Cardiac muscle cell (in vitro differentiated cells and primary cell): ENCODE data around the gene ABL2. TPM values are rescaled to one million over a fixed set of nuclear protein-coding genes. Genes with fewer than 3 reads are reported as not detected.

Source experiments
- DNase-seq, 2 donors: peaks; one replicate each; pipeline versions ENCODE4 v3.0.0 to v3.0.0-alpha.2; 2010 to 2017; ENCODE audit warnings: low read depth in 1 of 2, low spot score in 1 of 2
- H3K27ac ChIP-seq: fragments of 200-600 bp; sonication (generic); 2 replicates; pipeline ENCODE4 v1.5.1; 2016
- H3K27me3 ChIP-seq: fragments of 200-600 bp; sonication (generic); 2 replicates; pipeline ENCODE4 v1.6.0; 2016; ENCODE audit warnings: control low read depth
- H3K36me3 ChIP-seq: fragments of 200-600 bp; sonication (generic); 2 replicates; pipeline ENCODE4 v1.5.1; 2016; ENCODE audit warnings: control low read depth
- H3K4me1 ChIP-seq: fragments of 200-600 bp; sonication (generic); 2 replicates; pipeline ENCODE4 v1.8.1; 2017; ENCODE audit warnings: low read depth, mild to moderate bottlenecking, mixed run types
- H3K4me3 ChIP-seq: fragments of 200-600 bp; sonication (generic); 2 replicates; pipeline ENCODE4 v1.5.1; 2016; ENCODE audit warnings: mild to moderate bottlenecking
- H3K9me3 ChIP-seq: fragments of 200-600 bp; sonication (generic); 2 replicates; pipeline ENCODE4 v1.5.1; 2017; ENCODE audit warnings: low read depth, mild to moderate bottlenecking, control low read depth
- CTCF ChIP-seq: IDR thresholded peaks from 2 replicates; pipeline ENCODE4 v1.5.1; 2012; ENCODE audit warnings: low read depth, mild to moderate bottlenecking, low read length
- polyA plus RNA-seq: library from polyadenylated mRNA; unstranded; fragments of >200 nt; fragmentation: Nextera tagmentation; extraction: Ambion mirVana; gene quantifications from 2 replicates; pipeline ENCODE4 v1.2.1, GENCODE V29; 2016
- total RNA-seq: library from RNA; depleted of rRNA; stranded (reverse); fragments of >200 nt; gene quantifications from 2 replicates; pipeline ENCODE4 v1.2.3, GENCODE V29; 2016

The ABL2 gene
- total and polyA plus RNA-seq, 2 experiments from 2014 or later: 6.9 to 13.5 TPM

GRCh38 chr1:179155615-179156014, 73.9 kb downstream of the ABL2 start:
- Histone ChIP-seq H3K9me3 (no peaks in the 10 kb centered on the region), H3K36me3 (no peaks in the 10 kb centered on the region)
- DNase-seq: no peak

GRCh38 chr1:179154437-179154836, 75.0 kb downstream of the ABL2 start:
- no peak overlapping the region for H3K4me3 ChIP-seq
- DNase-seq: no peak
- H3K4me1 ChIP-seq: peaks cover 9% of the 10 kb centered on the region
- TF ChIP-seq CTCF: no peak
- no peaks in the 10 kb centered on the region for H3K36me3 ChIP-seq
- H3K27ac ChIP-seq: no peak overlapping the region
- no peaks in the 10 kb centered on the region for H3K9me3 ChIP-seq
- no peaks in the 10 kb centered on the region for H3K27me3 ChIP-seq

More at GRCh38 chr1:179155615-179156014, 73.9 kb downstream of the ABL2 start:
- H3K27me3 ChIP-seq: no peaks in the 10 kb centered on the region
- H3K4me3 ChIP-seq: no peak overlapping the region
- no peak for TF ChIP-seq CTCF
- H3K27ac ChIP-seq: no peak overlapping the region
- H3K4me1 ChIP-seq: peaks cover 9% of the 10 kb centered on the region

- Histone ChIP-seq H3K36me3 (no peaks in the 10 kb centered on the region), H3K27me3 (no peaks in the 10 kb centered on the region), H3K4me3 (no peak overlapping the region), H3K9me3 (no peaks in the 10 kb centered on the region), H3K4me1 (peaks cover 9% of the 10 kb centered on the region), H3K27ac (no peak overlapping the region)
- TF ChIP-seq CTCF: no peak
- no peak for DNase-seq
Measured at GRCh38 chr1:179153217-179153616, 76.3 kb downstream of the ABL2 start.

GRCh38 chr1:179151908-179152682, 77.4 kb downstream of the ABL2 start:
- Histone ChIP-seq H3K9me3 (no peaks in the 10 kb centered on the region), H3K27ac (peak overlapping the region; percentile 53), H3K27me3 (no peaks in the 10 kb centered on the region), H3K4me1 (peaks cover 9% of the 10 kb centered on the region), H3K36me3 (no peaks in the 10 kb centered on the region), H3K4me3 (no peak overlapping the region)
- no peak for DNase-seq
- no peak for TF ChIP-seq CTCF

- Histone ChIP-seq H3K4me3 (no peak overlapping the region), H3K36me3 (no peaks in the 10 kb centered on the region), H3K9me3 (no peaks in the 10 kb centered on the region), H3K27ac (no peak overlapping the region), H3K4me1 (peaks cover 1% of the 10 kb centered on the region), H3K27me3 (no peaks in the 10 kb centered on the region)
- no peak for DNase-seq
- no peak for TF ChIP-seq CTCF
Measured at GRCh38 chr1:179146911-179147310, 82.6 kb downstream of the ABL2 start.
